A673 (cell line): ENCODE data around the gene TNP1. TPM values are rescaled to one million over a fixed set of nuclear protein-coding genes. Genes with fewer than 3 reads are reported as not detected.

ENCODE experiments used
- BruUV-seq: library from RNA; stranded (reverse); fragments of 400-500 nt; replicated peaks from 2 replicates; lab custom pipeline; 2021; lab: Mats Ljungman, UMichigan
- CTCF ChIA-PET: fragments of 300-600 bp; sonication (Branson Sonifier 250); formaldehyde crosslinking; loops from one replicate; lab custom pipeline; 2022; ENCODE audit warnings: antibody characterized with exemption; lab: Charles Lee
- POLR2A ChIA-PET: fragments of 300-600 bp; sonication (Branson Sonifier 250); formaldehyde crosslinking; loops from one replicate; lab custom pipeline; 2022; ENCODE audit warnings: antibody characterized with exemption; ENCODE audit not compliant: low non-redundant PET; lab: Charles Lee
- DNase-seq: peaks from one replicate; pipeline ENCODE4 v3.0.0-alpha.2; 2015; ENCODE audit warnings: low spot score
- H3K27ac ChIP-seq: fragments of 200-600 bp; sonication (generic); 2 replicates; pipeline ENCODE4 v1.5.1; 2016; ENCODE audit warnings: mixed run types, low read depth, mild to moderate bottlenecking, mixed read lengths, antibody characterized with exemption, low read length; ENCODE audit not compliant: poor library complexity, severe bottlenecking
- H3K27me3 ChIP-seq: fragments of 200-600 bp; sonication (generic); replicated peaks from 2 replicates; pipeline ENCODE4 v1.6.1; 2017; ENCODE audit warnings: mixed run types, low read depth, mild to moderate bottlenecking, mixed read lengths, antibody characterized with exemption, low read length; ENCODE audit not compliant: insufficient read depth, poor library complexity
- H3K36me3 ChIP-seq: fragments of 200-600 bp; sonication (generic); 2 replicates; pipeline ENCODE4 v1.6.1; 2016; ENCODE audit warnings: mixed run types, mild to moderate bottlenecking, mixed read lengths, antibody characterized with exemption, low read length; ENCODE audit not compliant: insufficient read depth, poor library complexity, severe bottlenecking
- H3K4me1 ChIP-seq: fragments of 200-600 bp; sonication (generic); 2 replicates; pipeline ENCODE4 v1.6.1; 2017; ENCODE audit warnings: mixed run types, mild to moderate bottlenecking, mixed read lengths, antibody characterized with exemption, low read length; ENCODE audit not compliant: insufficient read depth, poor library complexity, severe bottlenecking
- H3K4me3 ChIP-seq: fragments of 200-600 bp; sonication (generic); 2 replicates; pipeline ENCODE4 v1.5.1; 2016; ENCODE audit warnings: low read depth, mixed run types, mild to moderate bottlenecking, mixed read lengths, low read length; ENCODE audit not compliant: poor library complexity, severe bottlenecking
- H3K9me3 ChIP-seq: fragments of 200-600 bp; sonication (generic); 2 replicates; pipeline ENCODE4 v1.6.1; 2016; ENCODE audit warnings: mixed run types, low read depth, mild to moderate bottlenecking, mixed read lengths, antibody characterized with exemption, low read length; ENCODE audit not compliant: poor library complexity, severe bottlenecking
- EZH2 ChIP-seq: fragments of 200-600 bp; sonication (generic); IDR thresholded peaks from 2 replicates; pipeline ENCODE4 v1.6.1; 2017; ENCODE audit warnings: borderline replicate concordance, low read depth, mild to moderate bottlenecking, mixed read lengths, antibody characterized with exemption, low read length; ENCODE audit not compliant: poor library complexity, severe bottlenecking
- intact Hi-C: fragments of 100-400 bp; cut with micrococcal nuclease; formaldehyde crosslinking; loops from one replicate; pipeline ENCODE4 v1.10.0; 2022; ENCODE audit not compliant: unreplicated experiment
- total RNA-seq: library from RNA; stranded (reverse); gene quantifications from 2 replicates; pipeline ENCODE4 v1.2.3, GENCODE V29; 2021
- TF ChIP-seq, protein P1 (sequence below): fragments of 300-800, 200-600 bp; sonication (generic); conservative IDR thresholded peaks from 2 replicates; pipeline ENCODE4 v1.5.1; 2017; ENCODE audit warnings: low read depth, mild to moderate bottlenecking, antibody characterized with exemption, low read length, moderate library complexity, mixed read lengths

Gene TNP1
- total RNA-seq, 1 experiment from 2014 or later: not detected

DNA sequence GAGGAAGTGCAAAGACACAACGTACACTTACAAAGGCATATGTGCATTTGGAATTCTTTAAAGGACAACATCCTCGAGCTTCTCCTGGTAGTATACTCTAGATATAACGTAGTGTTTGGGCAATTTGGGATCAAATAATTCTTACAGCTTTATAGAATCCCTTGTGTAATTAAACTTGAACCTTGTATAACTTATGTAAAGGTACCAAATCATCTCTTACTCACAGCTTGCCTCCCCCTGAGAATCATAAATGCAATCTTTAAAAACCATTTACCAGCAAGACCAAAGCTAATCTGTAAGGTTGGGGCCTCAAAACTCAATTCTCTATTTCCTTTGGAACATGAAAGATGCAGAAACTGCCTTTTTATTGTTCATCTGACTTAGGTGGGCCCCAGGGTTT is 12.2 kb upstream of the TNP1 start:
- H3K27me3 ChIP-seq: no peaks in the 10 kb centered on the region
- H3K4me1 ChIP-seq: no peaks in the 10 kb centered on the region
- DNase-seq: no peak
- no peaks in the 10 kb centered on the region for H3K36me3 ChIP-seq
- TF ChIP-seq, protein P1, sequence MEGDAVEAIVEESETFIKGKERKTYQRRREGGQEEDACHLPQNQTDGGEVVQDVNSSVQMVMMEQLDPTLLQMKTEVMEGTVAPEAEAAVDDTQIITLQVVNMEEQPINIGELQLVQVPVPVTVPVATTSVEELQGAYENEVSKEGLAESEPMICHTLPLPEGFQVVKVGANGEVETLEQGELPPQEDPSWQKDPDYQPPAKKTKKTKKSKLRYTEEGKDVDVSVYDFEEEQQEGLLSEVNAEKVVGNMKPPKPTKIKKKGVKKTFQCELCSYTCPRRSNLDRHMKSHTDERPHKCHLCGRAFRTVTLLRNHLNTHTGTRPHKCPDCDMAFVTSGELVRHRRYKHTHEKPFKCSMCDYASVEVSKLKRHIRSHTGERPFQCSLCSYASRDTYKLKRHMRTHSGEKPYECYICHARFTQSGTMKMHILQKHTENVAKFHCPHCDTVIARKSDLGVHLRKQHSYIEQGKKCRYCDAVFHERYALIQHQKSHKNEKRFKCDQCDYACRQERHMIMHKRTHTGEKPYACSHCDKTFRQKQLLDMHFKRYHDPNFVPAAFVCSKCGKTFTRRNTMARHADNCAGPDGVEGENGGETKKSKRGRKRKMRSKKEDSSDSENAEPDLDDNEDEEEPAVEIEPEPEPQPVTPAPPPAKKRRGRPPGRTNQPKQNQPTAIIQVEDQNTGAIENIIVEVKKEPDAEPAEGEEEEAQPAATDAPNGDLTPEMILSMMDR: no peak
- no peak for TF ChIP-seq EZH2
- POLR2A ChIA-PET: no interaction called here
- H3K27ac ChIP-seq: no peak overlapping the region
- CTCF ChIA-PET: no interaction called here
- no TSS peak for BruUV-seq
- no peak overlapping the region for H3K4me3 ChIP-seq
- no peaks in the 10 kb centered on the region for H3K9me3 ChIP-seq
- intact Hi-C loops: loop anchor here (10.0 kb wide), 1 partner anchor 643 kb away; no protein-coding TSS in a partner anchor

DNA sequence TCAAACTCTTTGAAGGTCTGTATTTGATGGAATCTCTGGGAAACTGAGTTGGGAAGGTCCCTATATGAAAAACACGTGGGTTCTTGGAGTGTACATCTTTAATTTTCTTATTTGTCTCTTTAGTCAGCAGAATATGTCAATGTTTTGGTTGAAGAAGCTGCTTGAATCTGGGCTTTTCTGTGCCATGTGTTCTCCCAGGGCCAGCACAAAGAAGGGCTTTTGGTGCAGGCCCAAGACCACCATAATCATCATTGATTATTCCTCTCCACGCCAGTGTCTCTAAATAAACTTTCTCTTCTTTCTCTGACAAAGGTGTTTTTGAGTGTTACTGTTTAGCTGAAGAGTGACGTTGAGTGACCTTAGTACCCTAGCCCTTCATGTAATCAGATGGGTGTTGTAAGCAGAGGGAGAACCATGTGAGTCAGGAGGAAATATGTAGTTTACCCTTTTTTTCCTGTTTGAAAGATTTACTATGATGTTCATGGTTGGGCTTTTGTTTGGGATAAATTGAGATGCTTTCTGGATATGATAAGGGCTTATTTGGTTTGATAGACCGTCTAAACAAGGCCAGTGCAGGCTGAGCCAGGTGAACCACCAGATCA is 11.6 kb upstream of the TNP1 start:
- no peak overlapping the region for H3K27ac ChIP-seq
- DNase-seq: no peak
- ChIA-PET POLR2A (no interaction called here), CTCF (no interaction called here)
- H3K27me3 ChIP-seq: no peaks in the 10 kb centered on the region
- no peak overlapping the region for H3K4me3 ChIP-seq
- no peaks in the 10 kb centered on the region for H3K9me3 ChIP-seq
- intact Hi-C loops: loop anchor here (10.0 kb wide), 1 partner anchor 643 kb away; no protein-coding TSS in a partner anchor
- TF ChIP-seq EZH2: no peak
- TF ChIP-seq, protein P1: no peak
- no peaks in the 10 kb centered on the region for H3K4me1 ChIP-seq
- H3K36me3 ChIP-seq: no peaks in the 10 kb centered on the region
- BruUV-seq: no TSS peak

DNA sequence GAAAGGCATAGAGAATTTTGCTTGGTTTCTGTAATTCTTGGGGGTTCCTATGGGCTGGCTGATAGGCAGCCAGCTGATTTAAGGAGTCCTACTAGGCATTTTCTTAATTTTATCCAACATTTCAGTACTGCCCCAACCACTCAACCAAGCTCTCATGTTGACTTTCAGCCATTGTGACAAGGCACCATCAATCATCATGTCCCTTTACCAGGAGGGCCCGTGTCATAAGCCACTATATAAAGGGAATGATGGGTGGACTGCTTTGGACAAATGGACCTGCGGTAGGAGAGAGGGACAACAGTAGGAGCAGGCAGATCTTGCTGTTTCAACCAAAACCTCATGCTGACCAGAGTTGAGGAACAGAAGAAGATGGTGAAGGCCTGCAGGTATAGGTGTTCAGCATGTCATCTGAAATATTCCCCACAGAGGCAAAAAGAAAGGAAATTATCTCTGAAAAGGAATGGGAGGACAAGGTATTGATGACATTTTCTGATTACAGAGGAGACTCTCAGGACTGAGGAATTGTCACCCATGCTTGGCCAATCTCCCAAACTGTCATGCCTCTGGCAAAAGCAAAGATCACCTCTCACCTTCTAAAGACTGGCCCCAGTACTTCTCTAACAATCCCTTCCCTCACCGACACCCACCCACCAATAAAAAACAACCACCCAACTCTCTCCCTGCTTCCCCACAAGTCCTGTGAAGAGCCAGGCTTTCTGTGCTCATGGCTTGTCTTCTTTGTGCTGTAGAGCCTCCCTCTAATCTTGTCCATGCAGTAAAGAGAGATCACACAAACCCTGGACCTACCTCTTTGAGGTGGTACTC is 10.9 kb upstream of the TNP1 start:
- no peak overlapping the region for H3K27ac ChIP-seq
- no peaks in the 10 kb centered on the region for H3K36me3 ChIP-seq
- no peak overlapping the region for H3K4me3 ChIP-seq
- ChIA-PET CTCF (no interaction called here), POLR2A (no interaction called here)
- intact Hi-C loops: loop anchor here (10.0 kb wide), 1 partner anchor 644 kb away; no protein-coding TSS in a partner anchor
- no peaks in the 10 kb centered on the region for H3K4me1 ChIP-seq
- no peaks in the 10 kb centered on the region for H3K27me3 ChIP-seq
- no TSS peak for BruUV-seq
- no peaks in the 10 kb centered on the region for H3K9me3 ChIP-seq
- DNase-seq: no peak
- TF ChIP-seq EZH2: no peak
- TF ChIP-seq, protein P1: no peak
